ENCODE results near the gene RTCB.
"Not testable (repeated sequence)": the region's sequence is repeated elsewhere in the genome, so short reads cannot be mapped to it uniquely, and the experiment has no call there.

The RTCB gene

DNA sequence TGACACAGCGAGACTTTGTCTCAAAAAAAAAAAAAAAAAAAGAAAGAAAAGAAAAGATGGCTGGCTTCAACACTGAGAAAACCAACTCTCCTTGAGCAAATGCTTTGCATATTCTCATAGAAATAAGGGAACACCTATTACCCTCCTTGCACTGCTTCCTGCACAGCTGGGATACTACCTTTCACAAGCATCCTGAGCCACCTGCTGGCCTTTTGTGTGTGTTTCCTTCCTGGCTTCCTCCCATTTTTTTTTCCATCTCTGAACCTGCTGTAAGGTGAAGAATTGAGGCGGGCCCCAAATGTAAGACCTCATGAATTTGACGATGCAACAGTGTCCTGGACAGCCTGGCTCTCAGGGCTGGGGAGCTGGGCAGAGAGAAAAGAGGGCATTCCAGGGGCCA is 56.3 kb downstream of the RTCB start:
- no peak overlapping the region for H3K4me3 ChIP-seq (ENCODE audit: low read depth, low read length)
- in situ Hi-C loops (cut with HindIII; ENCODE audit: low sequenced_read_pairs) = no loop called here
- DNase-seq (ENCODE audit: low read depth, low spot score) = no peak
- TF ChIP-seq, protein P1, sequence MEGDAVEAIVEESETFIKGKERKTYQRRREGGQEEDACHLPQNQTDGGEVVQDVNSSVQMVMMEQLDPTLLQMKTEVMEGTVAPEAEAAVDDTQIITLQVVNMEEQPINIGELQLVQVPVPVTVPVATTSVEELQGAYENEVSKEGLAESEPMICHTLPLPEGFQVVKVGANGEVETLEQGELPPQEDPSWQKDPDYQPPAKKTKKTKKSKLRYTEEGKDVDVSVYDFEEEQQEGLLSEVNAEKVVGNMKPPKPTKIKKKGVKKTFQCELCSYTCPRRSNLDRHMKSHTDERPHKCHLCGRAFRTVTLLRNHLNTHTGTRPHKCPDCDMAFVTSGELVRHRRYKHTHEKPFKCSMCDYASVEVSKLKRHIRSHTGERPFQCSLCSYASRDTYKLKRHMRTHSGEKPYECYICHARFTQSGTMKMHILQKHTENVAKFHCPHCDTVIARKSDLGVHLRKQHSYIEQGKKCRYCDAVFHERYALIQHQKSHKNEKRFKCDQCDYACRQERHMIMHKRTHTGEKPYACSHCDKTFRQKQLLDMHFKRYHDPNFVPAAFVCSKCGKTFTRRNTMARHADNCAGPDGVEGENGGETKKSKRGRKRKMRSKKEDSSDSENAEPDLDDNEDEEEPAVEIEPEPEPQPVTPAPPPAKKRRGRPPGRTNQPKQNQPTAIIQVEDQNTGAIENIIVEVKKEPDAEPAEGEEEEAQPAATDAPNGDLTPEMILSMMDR (IDR thresholded peaks at IDR 0.05; ENCODE audit: low read depth, low read length) = no peak

DNA sequence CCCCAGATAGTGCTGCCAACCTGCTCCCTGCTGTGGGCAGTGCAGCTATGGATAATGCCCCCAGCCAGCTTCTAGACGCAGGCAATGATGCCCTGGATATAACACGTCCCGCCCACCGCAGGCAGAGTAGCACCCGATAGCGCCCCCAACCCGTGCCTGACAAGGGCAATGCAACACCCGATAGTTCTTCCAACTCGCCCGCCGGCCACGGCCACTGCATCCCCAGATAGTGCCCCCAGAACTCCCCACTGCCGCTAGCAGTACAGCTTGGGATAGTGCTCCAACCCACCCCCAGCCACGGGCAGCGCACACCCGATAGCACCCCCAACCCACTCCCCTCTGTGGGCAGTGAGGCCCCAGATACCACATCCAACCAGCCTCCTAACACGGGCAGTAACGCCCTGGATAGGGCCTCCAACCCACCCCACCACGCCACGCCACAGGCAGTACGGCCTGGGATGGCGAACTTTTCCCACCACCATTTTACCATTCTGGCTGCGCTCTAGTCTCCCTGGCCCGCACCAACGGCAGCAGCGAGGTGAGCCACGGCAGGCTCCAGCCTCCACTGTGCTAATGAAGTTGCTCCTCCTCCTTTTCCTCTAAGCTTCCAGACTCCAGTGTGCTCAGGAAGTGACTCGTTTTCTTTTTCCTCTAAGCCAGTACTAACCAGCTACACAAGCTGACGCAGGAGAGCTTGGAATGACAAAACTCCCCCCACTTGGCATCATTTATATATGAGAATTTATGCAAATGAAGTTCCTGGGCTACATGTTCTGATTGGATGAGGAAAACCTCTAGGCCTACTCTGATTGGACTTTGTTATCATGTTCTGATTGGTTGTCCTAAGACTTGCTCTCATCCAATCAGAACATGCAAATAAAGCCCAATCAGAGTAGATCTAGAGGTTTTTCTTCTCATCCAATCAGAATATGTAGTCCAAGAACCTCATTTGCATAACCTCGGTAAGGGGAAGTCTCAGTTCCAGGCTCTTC is 57.4 kb downstream of the RTCB start:
- no peak overlapping the region for H3K4me3 ChIP-seq (ENCODE audit: low read depth, low read length)
- peak; percentile 43 for DNase-seq (ENCODE audit: low read depth, low spot score)
- TF ChIP-seq, protein P1 (IDR thresholded peaks at IDR 0.05; ENCODE audit: low read depth, low read length) = no peak
- in situ Hi-C loops (cut with HindIII; ENCODE audit: low sequenced_read_pairs) = no loop called here

DNA sequence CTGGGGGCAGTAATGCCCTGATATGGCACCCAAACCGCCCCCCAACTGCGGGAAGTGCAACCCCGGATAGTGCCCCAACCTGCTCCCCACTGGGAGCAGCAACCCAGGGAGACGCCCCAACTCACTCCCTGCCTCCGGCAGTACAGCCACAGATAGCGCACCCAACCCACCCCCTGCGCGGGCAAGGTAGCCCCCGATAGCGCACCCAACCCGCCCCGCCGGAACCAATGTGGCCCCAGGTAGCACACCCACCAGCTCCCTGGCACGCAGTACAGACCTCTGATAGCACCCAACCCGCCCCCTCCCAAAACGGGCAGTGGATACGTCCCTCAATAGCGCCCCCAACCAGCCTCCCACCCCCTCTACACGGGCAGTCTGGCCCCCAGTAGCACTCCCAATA is 58.2 kb downstream of the RTCB start:
- TF ChIP-seq, protein P1 (IDR thresholded peaks at IDR 0.05; ENCODE audit: low read depth, low read length) = no peak
- in situ Hi-C loops (cut with HindIII; ENCODE audit: low sequenced_read_pairs) = no loop called here
- no peak for DNase-seq (ENCODE audit: low read depth, low spot score)
- H3K4me3 ChIP-seq (ENCODE audit: low read depth, low read length) = no peak overlapping the region

DNA sequence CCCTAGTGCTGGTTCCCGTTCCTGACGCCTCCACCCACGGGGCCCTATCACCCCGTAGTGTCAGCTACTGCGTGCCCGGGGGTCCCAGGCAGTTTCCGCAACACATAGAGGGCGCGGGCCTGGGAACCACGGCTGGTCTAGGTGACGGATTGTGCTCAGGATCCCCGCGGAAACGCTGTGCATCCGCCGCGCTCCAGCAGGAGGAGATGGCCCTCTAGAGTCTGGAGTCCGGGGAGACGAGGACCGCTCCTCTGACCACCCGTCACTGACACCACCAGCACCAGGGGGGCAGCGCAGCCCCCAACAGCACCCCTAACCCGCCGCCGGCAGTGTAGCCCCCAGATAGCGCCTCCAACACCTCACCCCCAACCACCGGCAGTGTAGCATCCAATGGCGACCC is 58.8 kb downstream of the RTCB start:
- TF ChIP-seq, protein P1 (IDR thresholded peaks at IDR 0.05; ENCODE audit: low read depth, low read length) = no peak
- no peak overlapping the region for H3K4me3 ChIP-seq (ENCODE audit: low read depth, low read length)
- in situ Hi-C loops (cut with HindIII; ENCODE audit: low sequenced_read_pairs) = no loop called here
- DNase-seq (ENCODE audit: low read depth, low spot score) = no peak

DNA sequence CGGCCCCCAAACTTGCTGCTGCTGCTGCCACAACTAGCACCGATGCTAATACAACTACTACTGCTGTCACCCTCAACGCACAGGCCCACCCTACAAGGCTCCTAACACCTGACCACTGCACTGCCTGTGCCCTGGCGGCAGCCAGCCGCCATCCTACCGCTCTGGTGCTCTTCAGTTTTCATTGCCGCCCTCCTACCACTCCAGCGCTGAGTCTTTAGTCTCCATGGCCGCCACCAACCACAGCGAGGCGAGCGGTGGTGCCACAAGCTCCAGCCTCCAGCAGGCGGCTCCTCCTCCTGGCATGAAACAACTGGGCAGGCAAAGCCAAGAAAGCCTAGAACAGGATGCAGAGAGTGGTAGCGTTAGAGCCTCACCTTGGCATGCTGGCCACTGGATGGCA is 59.4 kb downstream of the RTCB start:
- TF ChIP-seq, protein P1 (IDR thresholded peaks at IDR 0.05; ENCODE audit: low read depth, low read length) = no peak
- H3K4me3 ChIP-seq (ENCODE audit: low read depth, low read length) = no peak overlapping the region
- no peak for DNase-seq (ENCODE audit: low read depth, low spot score)
- in situ Hi-C loops (cut with HindIII; ENCODE audit: low sequenced_read_pairs) = no loop called here

DNA sequence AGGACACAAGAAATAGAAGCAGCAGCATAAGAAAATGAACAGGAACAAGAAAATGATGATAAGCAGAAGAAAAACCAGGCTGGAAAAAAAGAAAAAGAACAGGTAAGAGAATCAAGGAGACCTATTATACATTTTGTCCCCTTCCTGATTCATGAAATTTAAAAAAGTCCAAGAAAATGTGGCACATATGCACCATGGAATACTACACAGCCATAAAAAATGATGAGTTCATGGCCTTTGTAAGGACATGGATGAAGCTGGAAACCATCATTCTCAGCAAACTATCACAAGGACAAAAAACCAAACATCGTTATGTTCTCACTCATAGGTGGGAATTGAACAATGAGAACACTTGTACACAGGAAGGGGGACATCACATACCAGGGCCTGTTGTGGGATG is 60.2 kb downstream of the RTCB start:
- DNase-seq (ENCODE audit: low read depth, low spot score); H3K4me3 ChIP-seq (ENCODE audit: low read depth, low read length); in situ Hi-C loops (cut with HindIII; ENCODE audit: low sequenced_read_pairs): not testable (repeated sequence)

DNA sequence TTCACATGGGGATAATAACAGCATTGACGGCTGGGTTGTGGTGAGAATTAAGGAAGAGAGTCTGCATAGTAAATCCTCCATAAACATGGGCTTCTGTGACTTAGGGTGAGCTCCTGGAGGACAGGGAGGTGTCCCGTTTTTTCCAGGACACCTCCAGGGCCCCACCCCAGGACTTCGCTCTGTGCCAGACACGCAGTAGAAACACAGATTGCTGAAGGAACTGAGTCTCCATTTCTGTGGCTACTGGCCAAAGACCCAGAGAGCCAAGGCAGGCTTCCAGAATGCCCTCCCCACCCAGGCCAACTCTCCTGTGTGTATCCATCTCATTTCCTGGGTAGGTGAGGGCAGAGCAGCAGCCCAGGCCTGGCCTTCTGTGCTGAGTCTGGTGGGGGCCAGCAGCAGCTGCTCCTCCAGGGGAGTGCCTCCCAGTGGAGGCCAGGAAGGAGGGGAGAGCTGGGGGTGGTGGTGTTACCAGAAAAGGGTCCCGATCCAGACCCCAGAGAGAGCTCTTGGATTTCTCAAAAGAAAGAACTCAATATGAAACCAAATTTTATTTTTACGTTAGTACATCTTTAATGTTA is 63.9 kb downstream of the RTCB start:
- no peak for DNase-seq (ENCODE audit: low read depth, low spot score)
- in situ Hi-C loops (cut with HindIII; ENCODE audit: low sequenced_read_pairs) = no loop called here
- TF ChIP-seq, protein P1 (IDR thresholded peaks at IDR 0.05; ENCODE audit: low read depth, low read length) = no peak
- no peak overlapping the region for H3K4me3 ChIP-seq (ENCODE audit: low read depth, low read length)
